OCI-LY1 (cell line): ENCODE measurements around the gene RNF150.

Experiments
- CTCF ChIP-seq: fragments of 200-600 bp; sonication (generic), shearing (Covaris generic); IDR thresholded peaks from 2 replicates; pipeline ENCODE4 v1.5.1; 2017; ENCODE audit warnings: mild to moderate bottlenecking, antibody characterized with exemption, low read length, moderate library complexity, mixed read lengths
- EZH2 ChIP-seq: fragments of 200-600 bp; sonication (generic), shearing (Covaris generic); IDR thresholded peaks from 2 replicates; pipeline ENCODE4 v1.8.0; 2017; ENCODE audit warnings: borderline replicate concordance, mixed run types, mild to moderate bottlenecking, antibody characterized with exemption, low read length, moderate library complexity, mixed read lengths

GRCh38 chr4:141155586-141155985 lies 22.3 kb upstream of the RNF150 start:
- TF ChIP-seq CTCF: no peak
- no peak for TF ChIP-seq EZH2
